ENCODE measurements around the gene C1QL2.

C1QL2 gene

GRCh38 chr2:119174993-119175347 lies 16.4 kb upstream of the C1QL2 start:
- Histone ChIP-seq H3K36me3 (ENCODE audit: insufficient read depth, low read length) (no peaks in the 10 kb centered on the region), H2AFZ (ENCODE audit: low read depth, low read length) (no peak overlapping the region), H3K4me3 (ENCODE audit: low read length) (no peak overlapping the region), H3K9me3 (ENCODE audit: low read length) (no peaks in the 10 kb centered on the region), H3K4me1 (ENCODE audit: insufficient read depth, low read length) (no peaks in the 10 kb centered on the region), H3K27me3 (ENCODE audit: insufficient read depth, low read length) (peaks cover 9% of the 10 kb centered on the region)

- peaks cover 14% of the 10 kb centered on the region for H3K27me3 ChIP-seq (ENCODE audit: insufficient read depth, low read length)
- no peaks in the 10 kb centered on the region for H3K4me1 ChIP-seq (ENCODE audit: insufficient read depth, low read length)
- H3K4me3 ChIP-seq (ENCODE audit: low read length): no peak overlapping the region
- H3K9me3 ChIP-seq (ENCODE audit: low read length): no peaks in the 10 kb centered on the region
- H3K36me3 ChIP-seq (ENCODE audit: insufficient read depth, low read length): no peaks in the 10 kb centered on the region
- H2AFZ ChIP-seq (ENCODE audit: low read depth, low read length): no peak overlapping the region
Measured at GRCh38 chr2:119174216-119174992, 15.9 kb upstream of the C1QL2 start.

- Histone ChIP-seq H3K4me1 (ENCODE audit: insufficient read depth, low read length) (no peaks in the 10 kb centered on the region), H3K9me3 (ENCODE audit: low read length) (no peaks in the 10 kb centered on the region), H3K4me3 (ENCODE audit: low read length) (no peak overlapping the region), H3K27me3 (ENCODE audit: insufficient read depth, low read length) (peaks cover 15% of the 10 kb centered on the region), H2AFZ (ENCODE audit: low read depth, low read length) (no peak overlapping the region), H3K36me3 (ENCODE audit: insufficient read depth, low read length) (no peaks in the 10 kb centered on the region)
Measured at GRCh38 chr2:119173556-119174060, 15.1 kb upstream of the C1QL2 start.

GRCh38 chr2:119170504-119170903 lies 12.0 kb upstream of the C1QL2 start:
- no peak overlapping the region for H2AFZ ChIP-seq (ENCODE audit: low read depth, low read length)
- no peaks in the 10 kb centered on the region for H3K36me3 ChIP-seq (ENCODE audit: insufficient read depth, low read length)
- no peaks in the 10 kb centered on the region for H3K4me1 ChIP-seq (ENCODE audit: insufficient read depth, low read length)
- no peak overlapping the region for H3K4me3 ChIP-seq (ENCODE audit: low read length)
- peaks cover 23% of the 10 kb centered on the region for H3K27me3 ChIP-seq (ENCODE audit: insufficient read depth, low read length)
- H3K9me3 ChIP-seq (ENCODE audit: low read length): no peaks in the 10 kb centered on the region

GRCh38 chr2:119169717-119170116 lies 11.2 kb upstream of the C1QL2 start:
- peaks cover 24% of the 10 kb centered on the region for H3K27me3 ChIP-seq (ENCODE audit: insufficient read depth, low read length)
- no peak overlapping the region for H3K4me3 ChIP-seq (ENCODE audit: low read length)
- no peaks in the 10 kb centered on the region for H3K9me3 ChIP-seq (ENCODE audit: low read length)
- no peak overlapping the region for H2AFZ ChIP-seq (ENCODE audit: low read depth, low read length)
- H3K36me3 ChIP-seq (ENCODE audit: insufficient read depth, low read length): no peaks in the 10 kb centered on the region
- no peaks in the 10 kb centered on the region for H3K4me1 ChIP-seq (ENCODE audit: insufficient read depth, low read length)

GRCh38 chr2:119160361-119160990 lies 1.9 kb upstream of the C1QL2 start:
- Histone ChIP-seq H3K4me3 (ENCODE audit: low read length) (no peak overlapping the region), H3K4me1 (ENCODE audit: insufficient read depth, low read length) (no peaks in the 10 kb centered on the region), H3K36me3 (ENCODE audit: insufficient read depth, low read length) (no peaks in the 10 kb centered on the region), H2AFZ (ENCODE audit: low read depth, low read length) (no peak overlapping the region), H3K27me3 (ENCODE audit: insufficient read depth, low read length) (peaks cover 74% of the 10 kb centered on the region), H3K9me3 (ENCODE audit: low read length) (no peaks in the 10 kb centered on the region)

- H3K27me3 ChIP-seq (ENCODE audit: insufficient read depth, low read length): peaks cover 95% of the 10 kb centered on the region
- no peaks in the 10 kb centered on the region for H3K36me3 ChIP-seq (ENCODE audit: insufficient read depth, low read length)
- no peaks in the 10 kb centered on the region for H3K4me1 ChIP-seq (ENCODE audit: insufficient read depth, low read length)
- no peak overlapping the region for H3K4me3 ChIP-seq (ENCODE audit: low read length)
- no peaks in the 10 kb centered on the region for H3K9me3 ChIP-seq (ENCODE audit: low read length)
- no peak overlapping the region for H2AFZ ChIP-seq (ENCODE audit: low read depth, low read length)
Measured at GRCh38 chr2:119157850-119158511, 570 bp downstream of the C1QL2 start.

- Histone ChIP-seq H3K4me1 (ENCODE audit: insufficient read depth, low read length) (no peaks in the 10 kb centered on the region), H3K9me3 (ENCODE audit: low read length) (no peaks in the 10 kb centered on the region), H2AFZ (ENCODE audit: low read depth, low read length) (no peak overlapping the region), H3K4me3 (ENCODE audit: low read length) (no peak overlapping the region), H3K27me3 (ENCODE audit: insufficient read depth, low read length) (peaks cover 93% of the 10 kb centered on the region), H3K36me3 (ENCODE audit: insufficient read depth, low read length) (no peaks in the 10 kb centered on the region)
Measured at GRCh38 chr2:119156891-119157773, 1.4 kb downstream of the C1QL2 start.

GRCh38 chr2:119156105-119156890 lies 2.3 kb downstream of the C1QL2 start:
- peaks cover 88% of the 10 kb centered on the region for H3K27me3 ChIP-seq (ENCODE audit: insufficient read depth, low read length)
- no peaks in the 10 kb centered on the region for H3K9me3 ChIP-seq (ENCODE audit: low read length)
- no peaks in the 10 kb centered on the region for H3K4me1 ChIP-seq (ENCODE audit: insufficient read depth, low read length)
- no peaks in the 10 kb centered on the region for H3K36me3 ChIP-seq (ENCODE audit: insufficient read depth, low read length)
- no peak overlapping the region for H3K4me3 ChIP-seq (ENCODE audit: low read length)
- H2AFZ ChIP-seq (ENCODE audit: low read depth, low read length): no peak overlapping the region

GRCh38 chr2:119155633-119156032 lies 2.9 kb downstream of the C1QL2 start:
- H3K4me3 ChIP-seq (ENCODE audit: low read length): no peak overlapping the region
- peaks cover 85% of the 10 kb centered on the region for H3K27me3 ChIP-seq (ENCODE audit: insufficient read depth, low read length)

GRCh38 chr2:119154076-119154475 lies 4.5 kb downstream of the C1QL2 start:
- Histone ChIP-seq H3K4me1 (ENCODE audit: insufficient read depth, low read length) (no peaks in the 10 kb centered on the region), H3K4me3 (ENCODE audit: low read length) (no peak overlapping the region), H3K27me3 (ENCODE audit: insufficient read depth, low read length) (peaks cover 73% of the 10 kb centered on the region), H3K9me3 (ENCODE audit: low read length) (no peaks in the 10 kb centered on the region), H2AFZ (ENCODE audit: low read depth, low read length) (no peak overlapping the region), H3K36me3 (ENCODE audit: insufficient read depth, low read length) (no peaks in the 10 kb centered on the region)

More at GRCh38 chr2:119155633-119156032, 2.9 kb downstream of the C1QL2 start:
- H2AFZ ChIP-seq (ENCODE audit: low read depth, low read length): no peak overlapping the region
- H3K36me3 ChIP-seq (ENCODE audit: insufficient read depth, low read length): no peaks in the 10 kb centered on the region
- no peaks in the 10 kb centered on the region for H3K9me3 ChIP-seq (ENCODE audit: low read length)
- H3K4me1 ChIP-seq (ENCODE audit: insufficient read depth, low read length): no peaks in the 10 kb centered on the region

GRCh38 chr2:119149611-119150010 lies 8.9 kb downstream of the C1QL2 start:
- Histone ChIP-seq H3K4me1 (ENCODE audit: insufficient read depth, low read length) (no peaks in the 10 kb centered on the region), H3K9me3 (ENCODE audit: low read length) (no peaks in the 10 kb centered on the region), H3K27me3 (ENCODE audit: insufficient read depth, low read length) (peaks cover 31% of the 10 kb centered on the region)

More at GRCh38 chr2:119149611-119150010, 8.9 kb downstream of the C1QL2 start:
- Histone ChIP-seq H3K36me3 (ENCODE audit: insufficient read depth, low read length) (no peaks in the 10 kb centered on the region), H3K4me3 (ENCODE audit: low read length) (no peak overlapping the region), H2AFZ (ENCODE audit: low read depth, low read length) (no peak overlapping the region)

All from neuron (in vitro differentiated cells).